CD14-positive monocyte (primary cell): ENCODE data around the gene CACUL1. TPM values are rescaled to one million over a fixed set of nuclear protein-coding genes. Genes with fewer than 3 reads are reported as not detected.
"Not testable (repeated sequence)": the region's sequence is repeated elsewhere in the genome, so short reads cannot be mapped to it uniquely, and the experiment has no call there.

Experiments used
- DNase-seq, 3 donors: peaks; one replicate each; pipeline ENCODE4 v3.0.0-alpha.2; 2011 to 2022
- H2AFZ ChIP-seq: 2 replicates; pipeline ENCODE4 v1.6.0; 2012; ENCODE audit warnings: mild to moderate bottlenecking, low read depth, low read length, inconsistent platforms; ENCODE audit not compliant: insufficient read depth, poor library complexity, severe bottlenecking
- H3K27ac ChIP-seq, 2 donors: 1 replicate in 1 of 2; 2 replicates in 1 of 2; pipeline ENCODE4 v1.5.1; 2012 to 2013; ENCODE audit warnings: low read length in 2 of 2, control low read depth in 1 of 2, inconsistent platforms in 1 of 2, low read depth in 1 of 2, mild to moderate bottlenecking in 1 of 2
- H3K27me3 ChIP-seq, 2 donors: one replicate each; pipeline versions ENCODE4 v1.6.0 to v1.6.1; 2011 to 2013; ENCODE audit warnings: low read length in 2 of 2; ENCODE audit not compliant: control insufficient read depth in 2 of 2, insufficient read depth in 2 of 2
- H3K36me3 ChIP-seq, 2 donors: replicated peaks in 1 of 2; 1 replicate in 1 of 2; 2 replicates in 1 of 2; pipeline versions ENCODE4 v1.5.1 to v1.6.1; 2012 to 2013; ENCODE audit warnings: low read length in 2 of 2, control low read depth in 1 of 2, inconsistent platforms in 1 of 2, mild to moderate bottlenecking in 1 of 2; ENCODE audit not compliant: insufficient read depth in 2 of 2, control insufficient read depth in 1 of 2
- H3K4me1 ChIP-seq, 2 donors: 1 replicate in 1 of 2; 2 replicates in 1 of 2; pipeline versions ENCODE4 v1.5.1 to v1.6.1; 2012 to 2013; ENCODE audit warnings: low read length in 2 of 2, control low read depth in 1 of 2, inconsistent platforms in 1 of 2, mild to moderate bottlenecking in 1 of 2, moderate library complexity in 1 of 2; ENCODE audit not compliant: insufficient read depth in 2 of 2, control insufficient read depth in 1 of 2
- H3K4me2 ChIP-seq: replicated peaks from 2 replicates; pipeline ENCODE3; 2012; ENCODE audit warnings: low read length, moderate library complexity, mild to moderate bottlenecking; ENCODE audit not compliant: poor library complexity, severe bottlenecking; ENCODE audit errors: extremely low read depth
- H3K4me3 ChIP-seq, 3 experiments: fragments of 200-600 bp in 1 of 3; sonication (generic) in 1 of 3; replicated peaks in 1 of 3; 1 replicate in 2 of 3; 2 replicates in 1 of 3; pipeline ENCODE4 v1.5.1; 2011 to 2013; ENCODE audit warnings: low read length in 3 of 3, mild to moderate bottlenecking in 3 of 3, control low read depth in 2 of 3, low read depth in 2 of 3, inconsistent platforms in 1 of 3, moderate library complexity in 1 of 3
- H3K79me2 ChIP-seq: 2 replicates; pipeline ENCODE4 v1.6.0; 2012; ENCODE audit warnings: mild to moderate bottlenecking, control low read depth, inconsistent platforms, low read length, moderate library complexity; ENCODE audit not compliant: insufficient read depth
- H3K9ac ChIP-seq: 2 replicates; pipeline ENCODE4 v1.6.0; 2017; ENCODE audit warnings: low read length, mild to moderate bottlenecking; ENCODE audit not compliant: insufficient read depth, poor library complexity, severe bottlenecking
- H3K9me3 ChIP-seq, 2 donors: replicated peaks in 1 of 2; 1 replicate in 1 of 2; 2 replicates in 1 of 2; pipeline versions ENCODE4 v1.5.1 to v1.6.1; 2012 to 2013; ENCODE audit warnings: low read length in 2 of 2, control low read depth in 1 of 2; ENCODE audit not compliant: control insufficient read depth in 1 of 2, insufficient read depth in 1 of 2
- H4K20me1 ChIP-seq: 2 replicates; pipeline ENCODE4 v1.6.0; 2012; ENCODE audit warnings: mild to moderate bottlenecking, low read length, control low read depth, moderate library complexity; ENCODE audit not compliant: insufficient read depth
- H3K27ac Mint-ChIP-seq, 7 donors: one replicate each; pipeline ENCODE4 v1.8.0; 2020; ENCODE audit warnings: mild to moderate bottlenecking in 7 of 7, mixed read lengths in 7 of 7, moderate library complexity in 6 of 7, inconsistent platforms in 2 of 7
- H3K27me3 Mint-ChIP-seq, 3 donors: one replicate each; pipeline ENCODE4 v1.8.0; 2021 to 2022; ENCODE audit warnings: low read depth in 3 of 3, mild to moderate bottlenecking in 3 of 3, mixed read lengths in 3 of 3, moderate library complexity in 3 of 3, inconsistent platforms in 1 of 3
- H3K36me3 Mint-ChIP-seq, 2 donors: one replicate each; pipeline ENCODE4 v1.8.0; 2020; ENCODE audit warnings: mixed read lengths in 2 of 2, inconsistent platforms in 1 of 2, mild to moderate bottlenecking in 1 of 2
- H3K4me1 Mint-ChIP-seq: one replicate; pipeline ENCODE4 v1.8.0; 2020; ENCODE audit warnings: mild to moderate bottlenecking, mixed read lengths
- H3K4me3 Mint-ChIP-seq, 2 donors: one replicate each; pipeline ENCODE4 v1.8.0; 2020; ENCODE audit warnings: mild to moderate bottlenecking in 2 of 2, mixed read lengths in 2 of 2, moderate library complexity in 1 of 2
- H3K9me3 Mint-ChIP-seq, 7 donors: one replicate each; pipeline ENCODE4 v1.8.0; 2020 to 2022; ENCODE audit warnings: mixed read lengths in 7 of 7, mild to moderate bottlenecking in 6 of 7, moderate library complexity in 6 of 7, inconsistent platforms in 2 of 7
- CTCF ChIP-seq: fragments of 200-600 bp; IDR thresholded peaks from one replicate; pipeline ENCODE4 v1.8.0; 2022; ENCODE audit warnings: antibody characterized with exemption, mild to moderate bottlenecking
- WGBS: methylation state at CpG from one replicate; pipeline ENCODE4 v1.1.5; 2013; ENCODE audit warnings: missing lambda C conversion rate; ENCODE audit not compliant: insufficient coverage; 5-methylcytosine and 5-hydroxymethylcytosine counted together
- intact Hi-C, 2 donors: fragments of 100-400 bp; cut with micrococcal nuclease; formaldehyde crosslinking; loops; one replicate each; pipeline versions ENCODE4 v1.15.0 to v1.15.1; 2023
- polyA plus RNA-seq, 3 donors: library from polyadenylated mRNA; depleted of rRNA in 1 of 3; unstranded in 2 of 3; stranded (reverse) in 1 of 3; fragments of 300-500 nt in 2 of 3; fragments of >200 nt in 1 of 3; fragmentation: Illumina TruSeq in 2 of 3; gene quantifications; 1 replicate in 2 of 3; 2 replicates in 1 of 3; pipeline ENCODE4 v1.2.3, GENCODE V29; 2012 to 2021

Gene CACUL1
- polyA plus RNA-seq, 3 donors, result 18.1 to 50.8 (median 38.8) TPM

GRCh38 chr10:118645294-118645693 is 109.5 kb downstream of the CACUL1 start:
- peaks cover 2 to 17% (median 7%) of the 10 kb centered on the region in 7 donors for H3K9me3 Mint-ChIP-seq
- H3K4me1 Mint-ChIP-seq, H3K27ac ChIP-seq, H3K4me1 ChIP-seq, H3K79me2 ChIP-seq, DNase-seq, H3K36me3 Mint-ChIP-seq, H3K4me3 ChIP-seq, H3K9me3 ChIP-seq, H4K20me1 ChIP-seq, H3K4me3 Mint-ChIP-seq, H3K4me2 ChIP-seq, H3K9ac ChIP-seq, intact Hi-C loops, H2AFZ ChIP-seq, H3K27ac Mint-ChIP-seq, H3K27me3 ChIP-seq, H3K36me3 ChIP-seq: not testable (repeated sequence)
- H3K27me3 Mint-ChIP-seq, result peaks cover 6 to 18% (median 11%) of the 10 kb centered on the region in 3 donors
- whole genome bisulfite sequencing, result no CpG with 5 or more reads among the region's 1 CpG

GRCh38 chr10:118642228-118642627 is 112.5 kb downstream of the CACUL1 start:
- no peaks in the 10 kb centered on the region for H3K79me2 ChIP-seq
- no peak overlapping the region for H3K4me2 ChIP-seq
- Mint-ChIP-seq H3K4me3 (no peak overlapping the region), H3K27me3 (peaks cover 1 to 14% (median 7%) of the 10 kb centered on the region in 3 donors), H3K4me1 (no peaks in the 10 kb centered on the region), H3K27ac (no peak overlapping the region), H3K36me3 (no peaks in the 10 kb centered on the region), H3K9me3 (peaks cover 5 to 20% (median 9%) of the 10 kb centered on the region in 7 donors)
- no CpG with 5 or more reads among the region's 2 CpGs for WGBS
- H3K9ac ChIP-seq, result no peak overlapping the region
- no peaks in the 10 kb centered on the region for H3K4me1 ChIP-seq
- no peaks in the 10 kb centered on the region for H4K20me1 ChIP-seq
- H3K4me3 ChIP-seq, result no peak overlapping the region
- peaks cover 0 to 7% of the 10 kb centered on the region in 2 donors for H3K9me3 ChIP-seq
- TF ChIP-seq CTCF, result no peak
- DNase-seq, result no peak
- H3K27me3 ChIP-seq, result no peaks in the 10 kb centered on the region
- H3K36me3 ChIP-seq, result no peaks in the 10 kb centered on the region
- intact Hi-C loops, result no loop called here
- no peak overlapping the region for H2AFZ ChIP-seq
- no peak overlapping the region for H3K27ac ChIP-seq
